Spleen (tissue), 11 donors: ENCODE results near the gene ALDH1B1. TPM values are rescaled to one million over a fixed set of nuclear protein-coding genes. Genes with fewer than 3 reads are reported as not detected.

Experiments used
- DNase-seq: peaks from one replicate; pipeline ENCODE4 v3.0.0-alpha.2; 2020
- H3K27ac ChIP-seq, 8 donors: fragments of 200-600 bp; sonication (generic) in 7 of 8; 1 replicate in 4 of 8; 2 replicates in 4 of 8; pipeline versions ENCODE4 v1.5.0 to v1.8.0; 2016 to 2021; ENCODE audit warnings: inconsistent platforms in 4 of 8, mild to moderate bottlenecking in 4 of 8, moderate library complexity in 1 of 8
- H3K27me3 ChIP-seq, 7 donors: fragments of 200-600 bp; sonication (generic) in 6 of 7; replicated peaks in 1 of 7; 1 replicate in 4 of 7; 2 replicates in 3 of 7; pipeline versions ENCODE4 v1.5.0 to v1.8.0; 2016 to 2021; ENCODE audit warnings: inconsistent platforms in 3 of 7, mild to moderate bottlenecking in 1 of 7
- H3K36me3 ChIP-seq, 6 donors: fragments of 200-600 bp; sonication (generic) in 5 of 6; 1 replicate in 4 of 6; 2 replicates in 2 of 6; pipeline versions ENCODE4 v1.5.0 to v1.8.0; 2016 to 2021; ENCODE audit warnings: inconsistent platforms in 2 of 6
- H3K4me1 ChIP-seq, 6 donors: fragments of 200-600 bp; sonication (generic) in 5 of 6; 1 replicate in 3 of 6; 2 replicates in 3 of 6; pipeline versions ENCODE4 v1.5.0 to v1.8.0; 2016 to 2021; ENCODE audit warnings: inconsistent platforms in 3 of 6
- H3K4me3 ChIP-seq, 8 donors: fragments of 200-600 bp; sonication (generic) in 7 of 8; 1 replicate in 4 of 8; 2 replicates in 4 of 8; pipeline versions ENCODE4 v1.5.0 to v1.8.0; 2016 to 2021; ENCODE audit warnings: inconsistent platforms in 4 of 8, mild to moderate bottlenecking in 4 of 8, moderate library complexity in 2 of 8
- H3K9me3 ChIP-seq, 8 donors: fragments of 200-600 bp; sonication (generic) in 7 of 8; 1 replicate in 4 of 8; 2 replicates in 4 of 8; pipeline versions ENCODE4 v1.5.0 to v1.8.0; 2016 to 2021; ENCODE audit warnings: inconsistent platforms in 4 of 8
- POLR2A ChIP-seq, 3 donors: fragments of 450-650 bp; IDR thresholded peaks; one replicate each; pipeline ENCODE4 v1.5.1; 2017; ENCODE audit warnings: antibody characterized with exemption in 3 of 3, mild to moderate bottlenecking in 1 of 3
- POLR2AphosphoS5 ChIP-seq, 3 donors: sonication (generic); formaldehyde crosslinking; IDR thresholded peaks; one replicate each; pipeline ENCODE4 v1.5.1; 2017; ENCODE audit warnings: antibody characterized with exemption in 3 of 3
- WGBS, 5 donors: extraction: QIAGEN DNeasy Blood & Tissue Kit in 3 of 5; methylation state at CpG; one replicate each; pipeline versions ENCODE4 v1.1.5 to v1.1.7; 2013 to 2018; 5-methylcytosine and 5-hydroxymethylcytosine counted together
- intact Hi-C: fragments of 100-400 bp; cut with DNase I; formaldehyde crosslinking; loops from one replicate; pipeline ENCODE4 v1.15.0; 2023; ENCODE audit warnings: low total_unique reads
- polyA plus RNA-seq, 3 donors: library from polyadenylated mRNA; stranded (reverse); fragments of 200-250 nt; gene quantifications; one replicate each; pipeline ENCODE4 v1.2.1, GENCODE V29; 2013
- total RNA-seq, 7 donors: library from RNA; depleted of rRNA in 3 of 7; stranded (reverse); fragments of >200 nt in 3 of 7; fragmentation: NEBNext Ultra II Directional in 4 of 7; extraction: Animal tissue kit (Norgen Biotek cat#: 25700) in 4 of 7; gene quantifications; one replicate each; pipeline versions ENCODE4 v1.1.0 to v1.2.1, GENCODE V29; 2016 to 2021
- TF ChIP-seq, protein P1 (sequence below), 11 experiments: fragments of 200-600 bp in 7 of 11; fragments of 450-650 bp in 4 of 11; sonication (generic) in 4 of 11; IDR thresholded peaks in 8 of 11; conservative IDR thresholded peaks in 3 of 11; 1 replicate in 7 of 11; 2 replicates in 4 of 11; pipeline versions ENCODE4 v1.4.0 to v1.8.0; 2016 to 2021; ENCODE audit warnings: antibody characterized with exemption in 11 of 11, inconsistent platforms in 4 of 11, mild to moderate bottlenecking in 1 of 11
- donor health status: healthy with polysubstance abuse.
- donor health status: DM: no; HTN: no; CAD: no; lungs with moderate emphysema.
- donor health status: DM: no; HTN: no; CAD: no.
- donor health status: Bipolar disorder and iron deficiency.
- donor health status: healthy.
- donor health status: DM: no; HTN: no; CAD: no.
- donor health status: DM: yes; HTN: yes; CAD: no.

The ALDH1B1 gene
- total and polyA plus RNA-seq, 10 donors = 4.0 to 14.7 (median 8.3) TPM

GRCh38 chr9:38359297-38359653 lies 33.2 kb upstream of the ALDH1B1 start:
- WGBS, 5 donors = 67 to 89% (median 81%) methylated on average over 6 of the region's 6 CpGs
- H3K4me1 ChIP-seq = peaks cover 0 to 11% (median 0%) of the 10 kb centered on the region in 6 donors
- DNase-seq = no peak
- H3K9me3 ChIP-seq = no peaks in the 10 kb centered on the region
- no peak overlapping the region for H3K4me3 ChIP-seq
- H3K36me3 ChIP-seq = no peaks in the 10 kb centered on the region
- intact Hi-C loops = no loop called here
- H3K27me3 ChIP-seq = no peaks in the 10 kb centered on the region
- TF ChIP-seq, protein P1, sequence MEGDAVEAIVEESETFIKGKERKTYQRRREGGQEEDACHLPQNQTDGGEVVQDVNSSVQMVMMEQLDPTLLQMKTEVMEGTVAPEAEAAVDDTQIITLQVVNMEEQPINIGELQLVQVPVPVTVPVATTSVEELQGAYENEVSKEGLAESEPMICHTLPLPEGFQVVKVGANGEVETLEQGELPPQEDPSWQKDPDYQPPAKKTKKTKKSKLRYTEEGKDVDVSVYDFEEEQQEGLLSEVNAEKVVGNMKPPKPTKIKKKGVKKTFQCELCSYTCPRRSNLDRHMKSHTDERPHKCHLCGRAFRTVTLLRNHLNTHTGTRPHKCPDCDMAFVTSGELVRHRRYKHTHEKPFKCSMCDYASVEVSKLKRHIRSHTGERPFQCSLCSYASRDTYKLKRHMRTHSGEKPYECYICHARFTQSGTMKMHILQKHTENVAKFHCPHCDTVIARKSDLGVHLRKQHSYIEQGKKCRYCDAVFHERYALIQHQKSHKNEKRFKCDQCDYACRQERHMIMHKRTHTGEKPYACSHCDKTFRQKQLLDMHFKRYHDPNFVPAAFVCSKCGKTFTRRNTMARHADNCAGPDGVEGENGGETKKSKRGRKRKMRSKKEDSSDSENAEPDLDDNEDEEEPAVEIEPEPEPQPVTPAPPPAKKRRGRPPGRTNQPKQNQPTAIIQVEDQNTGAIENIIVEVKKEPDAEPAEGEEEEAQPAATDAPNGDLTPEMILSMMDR (IDR thresholded peaks at IDR 0.05 in 8 of 11, conservative IDR thresholded peaks at IDR 0.05 in 3 of 11) = no peak
- TF ChIP-seq POLR2AphosphoS5 (IDR thresholded peaks at IDR 0.05) (no peak), POLR2A (IDR thresholded peaks at IDR 0.05) (no peak)
- no peak overlapping the region for H3K27ac ChIP-seq

DNA sequence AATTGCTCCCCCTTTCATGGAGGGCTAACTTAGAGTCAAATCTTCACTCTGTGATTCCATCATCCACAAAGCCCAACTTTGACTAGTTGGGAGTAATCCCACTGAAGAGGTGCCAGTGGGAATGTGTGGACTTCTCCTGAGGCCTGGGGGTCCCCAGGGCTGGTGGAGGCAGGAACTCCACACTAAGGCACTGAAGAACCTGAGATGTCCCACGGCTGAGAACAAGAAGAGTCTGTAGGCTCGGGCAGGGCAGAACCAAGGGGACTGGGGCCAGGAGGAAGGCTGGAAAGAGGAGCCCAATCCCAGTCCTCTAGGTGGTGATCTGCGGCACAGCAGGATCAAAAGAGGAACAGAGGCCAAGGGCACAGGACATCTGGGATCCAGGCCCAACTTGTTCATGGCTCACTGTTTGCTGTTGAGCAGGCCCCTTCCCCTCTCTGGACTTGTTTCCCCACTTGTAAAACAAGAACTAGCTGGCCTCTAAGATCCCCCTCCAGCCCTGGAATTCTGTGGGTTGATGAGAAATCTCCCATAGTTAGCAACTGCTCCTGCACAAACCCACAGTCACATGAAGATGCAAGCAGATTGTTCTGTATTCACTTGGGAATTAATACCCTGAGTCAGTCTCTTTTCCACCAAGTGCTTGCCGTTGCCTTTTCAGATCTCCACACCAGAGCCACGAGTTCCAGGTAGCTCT lies 32.7 kb upstream of the ALDH1B1 start:
- Histone ChIP-seq H3K9me3 (no peaks in the 10 kb centered on the region), H3K4me3 (no peak overlapping the region), H3K36me3 (no peaks in the 10 kb centered on the region), H3K27me3 (no peaks in the 10 kb centered on the region), H3K4me1 (peaks cover 0 to 11% (median 0%) of the 10 kb centered on the region in 6 donors), H3K27ac (no peak overlapping the region)
- no peak for DNase-seq
- intact Hi-C loops = loop anchor here (10.0 kb wide), 1 partner anchor 445 kb away; no protein-coding TSS in a partner anchor
- WGBS, 5 donors = 62 to 79% (median 64%) methylated on average over 5 of the region's 5 CpGs
- TF ChIP-seq, protein P1 (IDR thresholded peaks at IDR 0.05 in 8 of 11, conservative IDR thresholded peaks at IDR 0.05 in 3 of 11) = no peak
- TF ChIP-seq POLR2A (IDR thresholded peaks at IDR 0.05) (no peak), POLR2AphosphoS5 (IDR thresholded peaks at IDR 0.05) (no peak)

DNA sequence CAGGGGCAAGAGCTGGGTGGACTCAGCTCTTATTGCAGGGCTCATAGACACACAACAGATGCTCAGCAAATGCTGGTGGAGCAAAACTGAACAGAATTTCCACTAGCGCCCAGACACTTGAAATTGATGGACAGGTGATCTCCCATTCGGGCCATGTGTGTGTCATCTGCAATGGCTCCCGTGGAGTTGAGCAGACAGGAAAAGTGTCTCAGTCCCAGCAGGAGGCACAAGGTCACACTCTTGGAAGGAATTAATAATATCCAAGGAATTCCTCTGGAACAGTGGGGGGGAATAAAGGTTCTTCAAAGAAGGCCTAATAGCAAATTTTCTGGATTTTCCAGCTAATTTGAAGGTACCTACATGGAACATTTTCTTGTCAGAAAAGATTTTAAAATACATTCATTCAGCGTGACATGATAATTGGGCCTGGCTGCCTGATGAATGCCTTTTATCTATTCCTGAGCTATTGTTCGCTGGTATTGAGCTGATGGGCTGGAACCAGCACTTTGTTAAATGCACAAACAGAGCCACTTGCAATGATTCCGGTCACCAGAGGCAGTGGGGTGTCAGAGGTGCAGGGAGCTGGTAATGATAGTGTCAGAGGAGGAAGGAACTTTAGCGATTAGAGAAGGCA lies 31.5 kb upstream of the ALDH1B1 start:
- WGBS, 5 donors = 67 to 86% (median 82%) methylated on average over 7 of the region's 7 CpGs
- intact Hi-C loops = loop anchor here (10.0 kb wide), 1 partner anchor 446 kb away; no protein-coding TSS in a partner anchor
- DNase-seq = peak; percentile 22
- H3K4me1 ChIP-seq = peaks cover 0 to 11% (median 0%) of the 10 kb centered on the region in 6 donors
- no peaks in the 10 kb centered on the region for H3K9me3 ChIP-seq
- H3K36me3 ChIP-seq = no peaks in the 10 kb centered on the region
- TF ChIP-seq, protein P1 (IDR thresholded peaks at IDR 0.05 in 8 of 11, conservative IDR thresholded peaks at IDR 0.05 in 3 of 11) = no peak
- no peak for TF ChIP-seq POLR2AphosphoS5 (IDR thresholded peaks at IDR 0.05)
- no peak for TF ChIP-seq POLR2A (IDR thresholded peaks at IDR 0.05)
- no peaks in the 10 kb centered on the region for H3K27me3 ChIP-seq
- no peak overlapping the region for H3K27ac ChIP-seq
- no peak overlapping the region for H3K4me3 ChIP-seq

- Histone ChIP-seq H3K4me1 (peaks cover 0 to 11% (median 0%) of the 10 kb centered on the region in 6 donors), H3K9me3 (no peaks in the 10 kb centered on the region), H3K4me3 (no peak overlapping the region), H3K27ac (no peak overlapping the region), H3K36me3 (no peaks in the 10 kb centered on the region), H3K27me3 (no peaks in the 10 kb centered on the region)
- no peak for DNase-seq
- intact Hi-C loops = loop anchor here (10.0 kb wide), 1 partner anchor 447 kb away; no protein-coding TSS in a partner anchor
- no peak for TF ChIP-seq POLR2A (IDR thresholded peaks at IDR 0.05)
- no peak for TF ChIP-seq POLR2AphosphoS5 (IDR thresholded peaks at IDR 0.05)
- TF ChIP-seq, protein P1 (IDR thresholded peaks at IDR 0.05 in 8 of 11, conservative IDR thresholded peaks at IDR 0.05 in 3 of 11) = no peak
- 78 to 89% (median 86%) methylated on average over 6 of the region's 6 CpGs for WGBS, 5 donors
Measured at GRCh38 chr9:38361473-38361850, 31.0 kb upstream of the ALDH1B1 start.
